NCI-H2227 treated with DMSO at 0.1 percent for 48 hours (cell line): ENCODE measurements around the gene CAMK1D.

Source experiments
- DNase-seq: peaks from one replicate; lab custom pipeline; 2025; lab: John Stamatoyannopoulos, UW

The CAMK1D gene

DNA sequence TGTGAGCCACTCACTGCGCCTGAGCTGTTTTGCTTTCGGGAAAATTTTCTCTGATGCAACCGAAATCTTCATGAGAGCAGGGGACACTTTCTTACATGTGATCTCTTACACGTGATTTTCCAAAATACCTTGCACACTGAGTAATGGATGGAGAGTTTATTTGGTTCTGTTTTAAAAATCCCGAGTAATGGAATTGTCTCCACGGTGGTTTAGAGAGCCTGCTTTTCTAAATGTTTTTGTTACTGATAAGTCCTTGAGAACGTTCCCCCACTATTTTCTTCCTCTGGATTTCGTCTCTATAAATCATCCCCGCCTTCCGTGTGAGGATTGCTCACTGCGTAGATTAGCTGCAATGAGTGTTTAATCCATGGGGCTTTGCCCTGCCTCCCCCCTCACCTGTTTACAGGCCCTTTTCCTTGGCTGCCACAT is 25.7 kb downstream of the CAMK1D start:
- no peak for DNase-seq

DNA sequence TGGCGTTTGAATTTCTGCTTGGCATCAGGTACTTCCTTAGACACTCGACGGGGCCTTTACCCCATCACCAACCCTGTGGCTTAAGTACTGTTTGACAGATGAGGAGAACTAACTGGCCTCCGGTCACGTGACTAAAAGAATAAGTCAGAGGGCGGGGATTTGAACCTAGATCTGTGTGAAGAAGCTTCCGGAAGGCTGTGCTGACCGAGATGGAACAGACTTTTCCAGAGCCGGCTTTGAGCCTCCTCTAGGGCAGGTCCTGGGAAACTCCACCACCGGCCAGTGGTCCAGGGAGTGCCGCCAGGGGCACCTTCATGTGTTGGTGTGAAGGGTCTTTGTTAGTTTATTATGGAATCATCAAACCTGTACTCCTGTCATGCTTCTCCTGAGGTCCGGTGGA is 26.9 kb downstream of the CAMK1D start:
- DNase-seq: no peak

DNA sequence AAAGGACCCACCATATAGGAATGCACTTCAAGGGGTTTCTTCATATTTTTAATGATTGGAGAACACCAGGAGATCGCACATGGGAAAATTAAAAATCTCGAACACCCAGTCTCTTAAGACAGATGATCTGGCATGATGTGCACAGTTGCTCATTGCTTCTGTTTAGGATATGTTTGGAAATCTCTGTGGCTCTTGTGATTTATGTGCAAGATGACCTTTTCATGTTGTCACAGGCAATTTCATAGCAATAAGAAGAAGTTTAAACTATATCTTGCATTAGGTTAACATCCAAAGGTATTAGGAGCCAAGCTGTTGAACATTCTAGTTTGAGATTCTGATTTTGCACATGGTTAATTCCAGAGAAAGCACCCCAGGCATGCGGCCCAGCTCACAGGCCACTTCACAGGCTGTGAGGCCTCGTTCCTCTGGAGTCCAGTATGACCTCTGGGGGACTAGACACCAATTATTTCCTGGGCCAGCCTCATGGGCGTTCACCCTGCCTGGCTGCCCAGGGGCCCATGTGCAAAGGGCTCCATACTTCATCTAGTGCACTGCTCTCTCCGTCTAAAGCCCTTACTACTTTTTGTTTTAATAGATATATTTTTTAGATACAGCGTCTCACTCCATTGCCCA is 28.4 kb downstream of the CAMK1D start:
- DNase-seq: no peak

DNA sequence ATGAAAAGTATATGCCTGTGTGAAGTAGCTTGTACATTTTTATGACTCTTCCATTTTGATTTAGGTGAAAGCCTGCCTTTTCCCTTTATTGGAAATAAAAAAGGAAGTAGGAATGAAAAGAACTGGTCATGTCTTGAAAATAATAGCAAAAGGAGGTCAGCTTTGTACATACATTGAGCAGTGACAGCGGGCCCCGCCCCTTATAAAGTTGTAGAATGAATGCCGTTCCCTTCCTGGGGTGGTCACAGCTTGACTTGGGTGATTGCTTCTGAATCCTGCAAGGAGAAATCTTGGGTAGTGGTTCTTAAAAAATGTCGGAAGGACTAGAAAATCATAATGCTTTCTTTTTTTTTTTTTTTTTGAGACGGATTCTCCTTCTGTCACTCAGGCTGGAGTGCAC is 31.7 kb downstream of the CAMK1D start:
- no peak for DNase-seq

- no peak for DNase-seq
Observed at GRCh38 chr10:12381536-12382156, 32.3 kb downstream of the CAMK1D start.

GRCh38 chr10:12382157-12382548 is 32.8 kb downstream of the CAMK1D start:
- DNase-seq: no peak

DNA sequence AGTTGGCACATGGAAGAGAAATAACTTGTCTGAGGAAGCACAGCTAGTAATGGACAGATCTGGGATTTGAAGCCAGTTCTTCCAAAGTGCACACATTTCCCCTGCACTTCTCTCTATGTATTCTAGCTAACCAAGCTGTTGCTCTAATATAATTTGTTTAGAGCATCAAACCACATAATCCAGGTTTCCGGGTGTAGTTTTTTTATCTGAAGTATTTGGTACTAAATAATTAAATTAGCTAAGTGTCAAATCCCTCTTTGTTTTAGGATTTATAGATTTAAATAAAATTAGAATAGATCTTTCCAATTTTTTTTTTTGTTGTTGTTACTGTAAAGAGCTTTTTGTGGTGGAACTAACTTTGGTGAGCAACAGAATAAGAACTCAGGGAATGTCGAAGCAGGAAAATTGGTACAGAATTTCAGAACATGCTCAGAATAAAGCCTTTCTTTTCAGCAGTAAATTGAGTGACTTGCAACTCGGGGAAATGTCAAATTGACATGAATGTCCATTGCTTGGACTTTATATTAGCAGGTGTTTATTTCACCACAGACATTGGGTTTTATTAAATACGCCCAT is 33.7 kb downstream of the CAMK1D start:
- DNase-seq: no peak

DNA sequence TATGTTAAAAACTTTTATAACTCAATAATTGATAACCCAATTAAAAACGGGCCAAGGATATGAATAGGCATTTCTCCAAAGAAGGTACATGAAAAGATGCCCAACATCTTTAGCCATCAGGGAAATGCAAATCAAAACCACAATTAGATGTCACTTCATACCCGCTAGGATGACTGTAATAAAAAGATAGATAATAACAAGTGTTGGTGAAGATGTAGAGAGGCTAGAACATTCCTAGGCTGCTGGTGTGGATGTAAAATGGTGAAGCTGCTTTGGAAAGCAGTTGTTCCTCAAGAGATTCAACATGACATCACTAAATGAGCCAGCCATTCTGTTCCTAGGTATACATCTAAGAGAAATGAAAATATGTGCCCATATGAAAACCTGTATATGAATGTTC is 35.6 kb downstream of the CAMK1D start:
- no peak for DNase-seq

GRCh38 chr10:12387561-12388210 is 38.3 kb downstream of the CAMK1D start:
- DNase-seq: no peak

DNA sequence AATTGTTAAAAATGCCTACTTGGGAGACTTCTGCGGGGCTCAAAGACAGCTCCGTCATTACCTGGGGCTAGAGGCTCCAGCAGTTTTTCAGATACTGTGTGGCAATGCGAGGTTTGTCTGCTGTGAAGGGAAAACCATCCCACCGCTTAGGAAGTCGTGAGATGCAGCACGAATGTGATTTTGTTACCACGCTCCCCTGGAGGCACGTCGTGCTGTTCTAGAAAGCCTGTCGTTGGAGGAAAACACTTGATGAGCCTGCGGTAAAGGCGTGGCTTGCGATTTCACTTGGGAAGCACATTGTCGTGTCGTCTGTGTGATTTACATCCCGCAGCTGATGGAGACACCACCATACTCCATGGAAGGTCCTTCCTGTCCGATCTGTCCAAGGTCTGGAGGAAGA is 39.3 kb downstream of the CAMK1D start:
- DNase-seq: no peak

DNA sequence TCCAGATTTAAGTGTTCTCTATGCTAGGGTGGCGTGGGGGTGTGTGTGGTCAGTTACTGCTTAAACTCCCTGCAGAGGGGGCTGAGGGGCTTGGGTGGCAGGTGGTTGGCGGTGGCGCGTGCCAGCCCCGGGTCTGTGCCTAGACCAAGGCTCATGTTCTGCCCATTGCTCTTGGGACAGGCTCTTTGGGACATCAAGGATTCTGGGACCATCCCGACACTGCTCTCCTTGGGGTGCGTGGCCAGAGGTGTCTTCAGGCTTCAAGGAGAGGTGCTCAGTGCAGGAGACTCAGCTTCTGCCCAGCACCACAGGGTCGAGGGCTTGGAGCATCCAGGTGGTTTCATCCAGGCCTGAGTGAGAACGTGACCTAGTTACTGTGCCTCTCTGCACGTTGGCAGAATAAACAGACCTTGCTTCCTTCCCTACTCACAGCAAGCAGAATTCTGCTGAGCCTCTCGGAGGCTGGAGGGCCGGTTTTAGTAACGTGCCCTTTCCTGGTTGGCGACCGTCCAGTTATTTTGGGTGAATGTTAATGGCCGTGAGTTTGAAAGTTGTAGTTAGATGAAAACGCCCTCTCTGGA is 39.9 kb downstream of the CAMK1D start:
- DNase-seq: no peak

- DNase-seq: no peak
Observed at GRCh38 chr10:12390733-12391132, 41.4 kb downstream of the CAMK1D start.

DNA sequence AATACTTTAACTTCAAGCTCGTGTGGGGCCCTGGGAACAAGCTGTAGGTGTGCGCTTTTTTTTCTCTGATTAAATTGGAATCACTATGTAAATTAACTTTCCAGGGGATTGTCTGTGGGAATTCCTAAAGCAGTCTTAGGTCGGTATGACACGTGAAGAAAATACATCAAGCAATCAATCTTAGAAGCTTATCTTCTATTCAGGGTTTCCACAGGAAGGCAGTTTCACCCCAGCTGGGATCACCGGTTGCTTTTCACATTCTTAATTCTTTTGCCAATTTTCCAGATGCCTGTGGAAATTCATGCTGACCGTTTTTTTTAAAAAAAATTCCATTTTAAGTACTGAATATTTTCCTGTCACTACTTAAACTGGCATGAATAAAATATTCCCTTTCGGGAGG is 41.9 kb downstream of the CAMK1D start:
- no peak for DNase-seq

DNA sequence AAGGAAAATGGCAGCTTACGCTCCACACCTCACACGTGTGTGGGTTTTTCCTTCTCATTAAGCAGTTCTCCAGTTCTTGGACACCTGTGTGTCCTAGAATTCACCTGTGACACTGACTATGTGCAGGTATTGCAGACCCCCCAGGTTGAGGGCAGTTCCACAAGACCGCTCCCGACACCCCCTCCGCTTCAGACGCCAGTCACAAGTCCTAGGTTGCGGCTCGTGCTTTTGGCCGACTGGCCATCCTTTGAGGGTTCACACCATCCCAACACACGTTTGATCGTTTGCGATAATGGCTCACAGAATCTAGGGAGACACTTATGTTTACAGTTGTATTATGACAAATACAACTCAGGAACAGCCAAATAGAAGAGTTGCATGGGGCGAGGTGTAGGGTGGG is 44.5 kb downstream of the CAMK1D start:
- DNase-seq: no peak

- DNase-seq: no peak
Observed at GRCh38 chr10:12394241-12395033, 45.1 kb downstream of the CAMK1D start.

DNA sequence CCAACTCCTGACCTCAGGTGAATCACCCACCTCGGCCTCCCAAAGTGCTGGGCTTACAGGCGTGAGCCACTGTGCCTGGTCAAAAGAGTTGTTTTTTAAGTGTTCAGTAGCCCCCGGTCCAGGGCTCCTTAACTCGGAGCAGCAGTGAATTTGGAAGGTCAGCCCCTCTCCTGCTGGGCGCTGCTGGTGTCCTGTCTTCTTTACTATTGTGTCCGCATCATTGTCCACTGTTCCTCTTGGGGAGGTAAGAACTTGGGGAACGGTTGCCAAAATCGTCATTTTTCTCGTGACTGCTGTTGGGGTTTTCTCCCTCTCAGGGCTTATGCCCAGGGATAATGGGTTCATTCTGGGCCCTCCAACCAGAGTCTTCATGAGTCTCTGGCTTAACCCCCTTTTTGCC is 46.7 kb downstream of the CAMK1D start:
- DNase-seq: no peak

- DNase-seq: no peak
Observed at GRCh38 chr10:12396567-12396966, 47.2 kb downstream of the CAMK1D start.

DNA sequence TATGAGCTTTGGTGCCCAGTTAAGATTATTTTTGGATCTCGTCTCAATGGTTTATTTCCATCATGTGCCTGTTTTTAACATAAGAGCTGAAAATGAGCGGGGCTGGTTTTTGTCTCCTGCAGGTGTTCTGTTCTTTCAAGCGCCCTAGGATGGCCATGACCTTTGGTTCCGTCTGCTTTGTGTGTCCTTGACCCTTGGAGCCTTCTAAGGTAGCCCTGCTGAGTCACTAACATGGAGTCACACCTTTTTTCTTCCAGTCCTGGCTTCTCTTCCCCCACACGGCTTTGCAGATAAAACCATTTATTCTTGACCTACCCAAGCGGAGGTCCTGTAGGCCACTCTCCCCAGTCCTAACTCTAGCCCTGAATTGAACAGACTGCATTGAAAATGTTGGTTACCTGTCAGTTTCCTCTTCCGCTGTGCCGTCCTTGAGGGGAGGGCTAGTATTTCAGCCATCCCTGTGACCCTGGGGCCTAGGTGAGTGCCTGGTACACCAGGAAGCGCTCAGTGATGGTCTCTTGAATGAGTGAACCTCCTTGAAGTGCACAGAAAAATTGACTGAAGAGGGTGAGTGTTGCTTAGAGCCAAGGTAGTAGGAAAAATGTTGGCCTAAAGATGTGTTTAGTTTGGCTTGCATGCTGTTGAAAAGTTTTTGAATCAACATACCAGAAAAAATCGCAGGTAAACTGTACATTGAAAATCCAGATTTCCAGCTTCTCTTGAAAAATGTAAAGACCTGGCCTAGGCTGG is 48.0 kb downstream of the CAMK1D start:
- DNase-seq: no peak

GRCh38 chr10:12397941-12398340 is 48.6 kb downstream of the CAMK1D start:
- no peak for DNase-seq

DNA sequence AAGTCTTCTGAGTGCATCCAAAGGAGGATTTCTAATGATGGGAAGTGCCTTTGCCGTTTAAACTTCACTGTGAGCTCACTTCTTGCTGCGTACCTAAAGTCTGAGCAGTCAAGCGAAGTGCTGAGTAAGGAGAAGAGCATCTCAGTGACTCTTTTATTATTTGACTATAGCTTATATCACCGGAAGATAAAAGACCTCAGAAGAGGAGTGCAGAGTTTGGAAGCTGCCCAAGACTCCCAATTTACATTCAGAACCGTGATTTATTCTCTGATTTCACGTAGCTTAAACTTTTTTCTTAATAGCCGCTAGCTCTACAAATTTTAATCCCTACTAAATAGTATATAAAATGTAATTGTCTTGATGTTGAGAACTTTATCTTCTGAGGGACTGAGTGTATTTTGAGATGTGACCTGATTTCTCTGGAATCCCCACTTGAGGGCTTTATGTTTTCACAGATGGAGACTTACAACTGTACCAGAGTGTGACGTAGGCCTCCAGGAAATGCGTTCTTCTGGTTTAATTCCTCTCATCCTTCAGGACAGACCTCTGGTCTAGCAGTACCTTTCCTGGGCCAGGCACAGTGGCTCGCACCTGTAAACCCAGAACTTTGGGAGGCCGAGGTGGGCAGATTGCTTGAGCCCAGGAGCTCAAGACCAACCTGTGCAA is 51.1 kb downstream of the CAMK1D start:
- DNase-seq: no peak

DNA sequence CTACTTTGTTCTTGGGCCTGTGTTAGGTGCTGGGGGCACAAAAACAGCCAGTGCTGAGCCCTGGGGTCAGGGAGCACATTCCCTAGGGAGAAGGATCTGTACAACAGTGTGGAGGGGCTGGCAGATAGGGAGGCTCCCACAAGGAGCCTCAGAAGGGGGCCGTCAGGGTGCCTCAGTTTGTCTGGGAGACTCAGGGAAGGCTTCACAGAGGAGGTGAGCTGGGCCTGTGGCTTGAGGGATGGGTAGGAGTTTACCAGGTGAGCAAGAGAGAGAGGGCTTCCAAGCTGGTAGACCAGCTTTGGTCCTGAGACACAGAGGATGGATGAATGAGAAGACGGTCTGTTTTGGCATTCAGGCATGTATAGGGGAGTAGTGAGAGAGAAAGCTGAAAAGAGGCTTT is 52.1 kb downstream of the CAMK1D start:
- no peak for DNase-seq
